Measurements from ENCODE around the gene TTC7B.
A peak's percentile ranks its signal among the peaks of the same experiment; 100 is the strongest.

The TTC7B gene

DNA sequence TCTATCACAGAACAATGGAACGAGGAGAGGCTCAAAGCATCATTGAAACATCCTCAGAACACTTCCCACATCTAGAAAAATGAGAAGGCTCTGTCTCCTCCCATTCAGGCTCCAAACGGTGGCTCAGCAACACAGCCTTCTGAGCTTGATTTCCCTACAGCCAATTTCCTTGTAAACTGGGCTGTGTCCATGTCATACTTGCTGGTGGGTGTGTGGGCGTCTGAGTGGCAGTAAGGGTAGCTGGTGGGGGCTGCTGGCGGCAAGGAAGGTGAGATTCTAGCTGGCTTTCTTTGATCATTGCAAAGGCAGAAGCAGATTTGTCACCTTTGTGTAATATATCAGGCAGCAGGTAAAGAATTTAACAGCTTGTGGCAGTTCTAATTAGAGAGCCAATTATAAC is 255.7 kb downstream of the TTC7B start:
- no peak overlapping the region for H3K27ac ChIP-seq
- TF ChIP-seq ZFX (IDR thresholded peaks at IDR 0.05) (no peak), CTCF (conservative IDR thresholded peaks at IDR 0.05) (no peak)

DNA sequence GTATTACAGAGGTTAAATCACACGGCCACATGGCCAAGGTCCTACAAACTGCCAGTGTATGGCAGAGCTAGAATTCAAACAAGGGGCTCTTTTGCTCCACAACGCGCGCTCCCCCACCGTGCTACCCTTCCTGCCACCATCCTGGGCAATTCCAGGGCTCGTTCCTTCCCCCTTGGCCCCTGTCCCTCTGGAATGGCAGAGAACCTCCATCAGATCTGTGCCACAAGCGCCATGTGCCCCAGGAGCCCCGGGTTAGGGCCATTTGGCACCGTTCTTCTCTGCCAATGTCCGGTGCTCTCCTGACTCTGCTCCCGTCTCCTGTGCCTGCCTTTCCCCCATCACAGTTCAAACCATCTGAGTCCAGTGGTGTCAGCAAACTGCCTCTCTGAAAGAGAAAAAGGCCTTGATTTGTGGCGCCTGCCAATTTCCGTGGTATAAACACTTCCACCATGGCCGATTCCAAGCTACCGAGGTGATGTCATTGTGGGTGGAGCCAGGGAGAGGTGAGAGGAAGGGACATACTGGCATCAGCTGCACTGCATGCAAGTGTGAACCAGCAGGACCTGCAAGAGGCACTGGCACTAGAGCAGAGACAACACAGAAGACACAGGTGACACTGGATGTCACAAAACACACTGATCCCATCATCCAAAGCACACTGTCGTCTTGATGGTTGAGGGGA is 256.3 kb downstream of the TTC7B start:
- no peak overlapping the region for H3K27ac ChIP-seq
- no peak for TF ChIP-seq ZFX (IDR thresholded peaks at IDR 0.05)
- TF ChIP-seq CTCF (conservative IDR thresholded peaks at IDR 0.05) = no peak

DNA sequence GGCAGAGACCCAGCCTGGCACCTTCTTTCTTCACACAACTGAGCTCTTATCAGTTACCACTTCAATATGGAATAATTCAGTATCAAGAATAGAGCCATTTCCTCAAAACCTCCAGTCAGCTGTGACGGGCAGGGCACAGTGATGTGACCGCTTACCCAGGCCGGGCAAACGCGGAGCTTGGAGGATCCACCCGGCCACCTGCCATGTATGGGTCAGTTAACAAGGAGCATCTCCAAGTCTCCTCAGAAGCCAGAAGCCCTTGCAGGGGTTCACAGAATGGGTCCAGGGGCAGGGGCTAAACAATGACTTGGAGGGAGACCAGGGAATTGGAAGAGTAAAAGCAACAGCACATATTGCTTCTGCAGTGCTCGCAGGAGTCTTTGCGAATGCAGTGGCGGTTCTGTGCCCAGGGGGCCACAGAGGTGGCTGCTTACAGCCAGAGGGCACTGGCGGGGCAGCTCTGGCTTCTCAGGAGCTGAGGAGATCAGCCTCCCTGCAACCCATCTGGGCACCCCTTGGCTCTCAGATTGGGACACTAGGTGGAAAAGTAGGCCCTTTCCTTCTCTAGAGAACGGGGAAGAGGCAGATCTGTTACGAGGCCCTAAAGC is 257.1 kb downstream of the TTC7B start:
- no peak overlapping the region for H3K27ac ChIP-seq
- no peak for TF ChIP-seq ZFX (IDR thresholded peaks at IDR 0.05)
- no peak for TF ChIP-seq CTCF (conservative IDR thresholded peaks at IDR 0.05)

DNA sequence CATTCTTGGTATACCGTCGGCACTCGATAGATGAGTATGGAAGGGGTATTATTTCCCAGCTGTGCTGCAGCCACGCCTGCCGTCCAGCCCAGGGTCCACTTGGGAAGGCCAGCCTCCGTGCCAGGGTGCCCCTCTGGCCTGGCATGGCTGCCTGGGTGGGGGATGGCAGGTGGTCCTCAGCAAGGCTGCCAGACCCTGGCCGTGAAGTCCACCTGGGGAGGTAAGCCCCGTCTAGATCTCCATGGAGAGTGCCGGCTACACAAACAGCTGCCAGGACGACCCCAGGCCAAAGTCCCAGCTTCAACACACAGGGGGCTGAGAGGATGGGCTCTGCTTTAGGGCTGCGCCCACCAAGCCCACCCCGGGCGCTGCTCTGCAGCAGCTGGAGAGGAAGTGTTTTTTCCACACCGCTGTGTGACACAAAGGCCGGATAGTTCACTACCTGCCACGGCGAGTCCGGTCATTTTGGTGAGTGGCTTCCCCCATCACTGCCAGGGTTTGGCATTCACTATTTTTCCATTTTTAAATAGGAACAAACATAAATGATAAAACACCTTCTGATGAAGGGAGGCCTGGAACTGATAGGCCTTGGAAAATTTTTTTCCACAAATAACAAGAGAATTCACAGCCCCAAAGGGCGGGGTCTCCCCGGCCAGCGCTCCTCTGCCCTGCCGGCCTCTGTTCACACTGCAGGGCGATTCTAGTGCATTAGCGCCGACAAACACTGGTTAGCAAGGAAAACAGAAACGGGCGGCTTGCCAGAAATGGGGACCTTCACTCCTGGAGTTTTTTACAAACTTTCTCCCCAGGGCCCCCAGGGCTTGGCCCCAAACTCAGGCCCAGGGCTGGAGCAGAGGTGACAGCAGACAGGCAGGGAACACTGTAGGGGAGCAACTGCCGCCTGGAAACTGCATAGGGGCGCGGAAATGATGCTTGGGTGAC is 257.9 kb downstream of the TTC7B start:
- no peak overlapping the region for H3K27ac ChIP-seq
- TF ChIP-seq ZFX (IDR thresholded peaks at IDR 0.05) = no peak

DNA sequence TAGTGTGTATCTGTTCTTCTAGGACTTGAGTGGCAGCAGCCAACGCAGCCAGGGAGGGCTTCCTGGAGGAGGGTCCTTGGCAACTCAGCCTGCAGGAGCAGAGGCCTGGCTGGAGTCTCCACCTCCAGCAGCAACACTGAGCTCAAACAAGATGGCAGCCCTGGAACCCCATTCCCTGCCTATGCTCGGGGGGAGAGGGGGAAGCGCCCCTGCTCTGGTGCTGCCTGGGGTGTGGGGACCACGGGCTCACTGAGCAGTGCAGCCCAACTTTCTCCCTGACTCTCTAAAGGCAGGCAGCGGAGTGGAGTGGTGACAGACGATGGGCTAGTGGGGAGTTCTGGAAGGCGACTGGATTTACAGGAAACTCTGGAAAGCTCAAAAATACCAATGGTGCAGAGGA is 258.7 kb downstream of the TTC7B start:
- H3K27ac ChIP-seq = no peak overlapping the region
- TF ChIP-seq CTCF (conservative IDR thresholded peaks at IDR 0.05) (no peak), ZFX (IDR thresholded peaks at IDR 0.05) (no peak)

DNA sequence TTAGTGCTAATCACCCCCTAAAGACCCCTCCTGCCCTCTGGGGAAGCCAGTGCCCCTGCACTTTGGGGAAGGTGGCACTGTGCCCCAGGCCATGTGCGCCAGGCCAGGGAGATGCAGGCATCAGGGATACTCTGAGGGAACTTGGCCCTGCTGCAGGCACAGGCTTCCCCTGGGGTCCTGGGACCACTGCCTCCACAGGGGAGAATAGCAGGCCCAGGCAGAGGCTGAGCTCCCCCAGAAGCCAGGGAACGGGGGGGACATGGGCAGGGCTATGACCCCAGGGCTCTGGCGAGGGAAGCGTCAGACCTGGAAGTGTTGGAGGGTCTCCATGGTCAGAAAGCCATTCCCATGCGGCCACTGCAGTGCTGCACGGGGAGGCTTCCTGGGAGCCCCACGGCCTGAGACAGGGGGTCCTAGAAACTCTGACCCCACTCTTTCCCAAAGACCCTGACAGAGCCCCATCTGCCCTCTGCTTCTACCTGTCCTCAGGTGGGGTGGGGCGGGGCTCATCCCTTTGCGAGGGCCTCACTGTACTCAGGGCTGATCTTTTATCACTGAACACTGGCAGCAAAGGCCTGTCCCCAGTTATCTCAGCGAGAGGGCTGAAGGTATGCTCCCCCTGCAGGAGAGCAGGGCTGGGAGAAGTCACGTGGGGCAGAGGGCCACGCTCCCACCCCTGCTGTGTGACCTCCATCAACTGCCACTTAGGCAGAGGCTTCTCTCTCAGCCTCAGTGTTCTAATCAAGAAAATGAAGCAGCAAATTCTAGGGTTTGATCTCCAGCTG is 259.4 kb downstream of the TTC7B start:
- no peak overlapping the region for H3K27ac ChIP-seq
- TF ChIP-seq ZFX (IDR thresholded peaks at IDR 0.05) = no peak
- no peak for TF ChIP-seq CTCF (conservative IDR thresholded peaks at IDR 0.05)

- H3K27ac ChIP-seq = peak overlapping the region; percentile 75
Measured at GRCh38 chr14:90556012-90556477, 260.2 kb downstream of the TTC7B start.

More at GRCh38 chr14:90556012-90556477, 260.2 kb downstream of the TTC7B start:
- TF ChIP-seq ZFX (IDR thresholded peaks at IDR 0.05) = no peak
- no peak for TF ChIP-seq CTCF (conservative IDR thresholded peaks at IDR 0.05)

Measured in C4-2B (cell line).